Duodenal mucosa (tissue), 2 donors: Measurements from ENCODE around the gene GABRB3.

Experiments
- H3K27ac ChIP-seq: one replicate; pipeline ENCODE4 v1.7.0; 2013; ENCODE audit warnings: low read depth, low read length
- H3K27me3 ChIP-seq, 2 donors: one replicate each; pipeline ENCODE4 v1.7.0; 2013; ENCODE audit warnings: low read length in 2 of 2, control low read depth in 1 of 2; ENCODE audit not compliant: insufficient read depth in 2 of 2, control insufficient read depth in 1 of 2
- H3K36me3 ChIP-seq, 2 donors: one replicate each; pipeline ENCODE4 v1.7.0; 2013; ENCODE audit warnings: low read length in 2 of 2, control low read depth in 1 of 2; ENCODE audit not compliant: insufficient read depth in 2 of 2, control insufficient read depth in 1 of 2
- H3K4me1 ChIP-seq, 2 donors: one replicate each; pipeline ENCODE4 v1.7.0; 2013; ENCODE audit warnings: low read length in 2 of 2, control low read depth in 1 of 2; ENCODE audit not compliant: insufficient read depth in 2 of 2, control insufficient read depth in 1 of 2
- H3K4me3 ChIP-seq, 2 donors: one replicate each; pipeline ENCODE4 v1.7.0; 2013; ENCODE audit warnings: low read length in 2 of 2, low read depth in 1 of 2
- H3K9ac ChIP-seq, 2 donors: one replicate each; pipeline ENCODE4 v1.7.0; 2013; ENCODE audit warnings: low read length in 2 of 2, low read depth in 1 of 2
- H3K9me3 ChIP-seq, 2 donors: one replicate each; pipeline ENCODE4 v1.7.0; 2013; ENCODE audit warnings: low read length in 2 of 2, control low read depth in 1 of 2; ENCODE audit not compliant: control insufficient read depth in 1 of 2

GABRB3 gene

DNA sequence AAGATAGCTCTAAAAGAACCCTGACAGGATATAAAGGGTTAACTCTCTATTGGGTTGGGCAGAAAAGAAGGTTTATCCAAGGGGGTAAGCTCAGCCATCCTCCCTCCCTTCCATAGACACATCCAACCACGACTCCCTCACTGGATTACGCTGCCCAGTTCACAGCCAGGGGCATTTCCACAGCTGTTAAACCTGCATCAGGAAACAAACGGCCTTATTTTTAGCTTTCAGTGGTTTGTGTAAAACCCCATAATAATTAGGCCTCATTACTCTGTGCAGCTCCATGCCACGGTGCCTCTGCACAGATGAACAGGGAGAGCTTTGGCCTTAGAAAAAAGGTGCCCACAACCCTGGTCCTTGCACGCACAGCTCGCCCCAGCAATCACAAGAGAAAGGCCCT lies 110.6 kb downstream of the GABRB3 start:
- Histone ChIP-seq H3K36me3 (no peaks in the 10 kb centered on the region), H3K27me3 (no peaks in the 10 kb centered on the region), H3K9me3 (peaks cover 13 to 32% of the 10 kb centered on the region in 2 donors), H3K27ac (no peak overlapping the region), H3K4me3 (no peak overlapping the region), H3K9ac (no peak overlapping the region), H3K4me1 (no peaks in the 10 kb centered on the region)

GRCh38 chr15:26661748-26662147 lies 111.1 kb downstream of the GABRB3 start:
- no peak overlapping the region for H3K27ac ChIP-seq
- H3K27me3 ChIP-seq = no peaks in the 10 kb centered on the region
- H3K9me3 ChIP-seq = peaks cover 8 to 30% of the 10 kb centered on the region in 2 donors
- H3K4me1 ChIP-seq = no peaks in the 10 kb centered on the region
- H3K36me3 ChIP-seq = no peaks in the 10 kb centered on the region
- H3K4me3 ChIP-seq = no peak overlapping the region
- H3K9ac ChIP-seq = no peak overlapping the region

DNA sequence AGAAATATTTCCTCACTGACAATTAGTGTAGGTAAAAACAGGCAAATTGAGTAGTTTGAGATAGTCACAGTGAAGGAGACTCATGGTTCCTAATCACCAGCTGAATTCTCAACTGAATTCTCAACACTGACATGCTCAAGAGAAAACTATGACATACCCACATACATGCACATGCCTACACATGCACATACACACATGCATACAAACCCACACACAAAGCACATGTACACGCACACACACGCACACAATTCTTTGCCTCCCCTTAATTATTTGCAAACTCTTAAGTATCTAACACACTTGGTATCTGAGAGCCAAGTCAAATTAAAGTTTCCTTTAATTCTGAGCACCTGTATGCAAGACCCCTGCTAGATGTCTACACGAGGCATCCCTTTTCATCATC lies 111.8 kb downstream of the GABRB3 start:
- no peaks in the 10 kb centered on the region for H3K36me3 ChIP-seq
- H3K27ac ChIP-seq = no peak overlapping the region
- no peaks in the 10 kb centered on the region for H3K27me3 ChIP-seq
- H3K4me3 ChIP-seq = no peak overlapping the region
- H3K9ac ChIP-seq = no peak overlapping the region
- no peaks in the 10 kb centered on the region for H3K4me1 ChIP-seq
- peaks cover 4 to 24% of the 10 kb centered on the region in 2 donors for H3K9me3 ChIP-seq

DNA sequence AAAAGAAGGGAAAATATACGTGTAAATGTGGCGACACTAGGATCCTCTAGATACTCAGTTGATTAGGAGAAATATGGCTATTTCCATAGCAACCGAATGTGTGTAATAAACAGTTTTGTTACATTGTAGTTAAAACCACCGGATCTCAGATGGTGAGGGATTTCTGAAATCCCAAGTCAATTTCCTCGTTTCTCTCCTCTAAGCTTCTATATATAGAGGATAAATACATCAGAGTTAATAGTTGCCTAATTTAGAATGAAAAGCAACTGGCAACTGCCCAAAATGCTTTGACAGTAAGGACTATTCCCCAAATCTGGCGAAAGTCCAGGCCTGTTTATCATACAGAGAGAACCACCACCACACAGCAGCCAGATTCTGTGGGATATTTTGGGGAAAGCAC lies 112.6 kb downstream of the GABRB3 start:
- no peaks in the 10 kb centered on the region for H3K36me3 ChIP-seq
- no peaks in the 10 kb centered on the region for H3K27me3 ChIP-seq
- H3K9ac ChIP-seq = no peak overlapping the region
- no peak overlapping the region for H3K4me3 ChIP-seq
- H3K27ac ChIP-seq = no peak overlapping the region
- peaks cover under 1 to 20% of the 10 kb centered on the region in 2 donors for H3K9me3 ChIP-seq
- H3K4me1 ChIP-seq = no peaks in the 10 kb centered on the region

- H3K27me3 ChIP-seq = no peaks in the 10 kb centered on the region
- no peaks in the 10 kb centered on the region for H3K4me1 ChIP-seq
- H3K36me3 ChIP-seq = no peaks in the 10 kb centered on the region
- H3K9ac ChIP-seq = no peak overlapping the region
- H3K27ac ChIP-seq = no peak overlapping the region
- no peak overlapping the region for H3K4me3 ChIP-seq
- H3K9me3 ChIP-seq = peaks cover 3 to 22% of the 10 kb centered on the region in 2 donors
Observed at GRCh38 chr15:26658290-26658689, 114.6 kb downstream of the GABRB3 start.

DNA sequence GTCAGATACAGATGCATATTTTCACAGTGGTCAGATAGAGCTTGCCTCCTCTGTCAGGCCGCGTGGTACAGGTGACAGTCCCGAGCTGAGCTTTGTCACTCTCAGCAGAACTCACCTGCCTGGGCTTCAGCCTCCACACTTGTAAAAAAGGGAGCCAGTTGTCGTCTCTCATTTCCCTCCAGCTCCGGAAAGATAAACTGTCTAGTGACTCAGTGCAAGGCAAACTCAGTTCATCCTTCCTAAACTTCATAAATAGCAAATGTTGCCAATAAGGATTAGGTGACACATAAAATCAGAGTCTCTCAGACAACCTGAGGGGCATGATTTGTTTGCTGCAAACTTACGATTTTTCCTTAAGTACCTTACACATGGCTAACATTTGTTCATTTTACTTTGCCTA lies 116.8 kb downstream of the GABRB3 start:
- Histone ChIP-seq H3K9ac (no peak overlapping the region), H3K36me3 (no peaks in the 10 kb centered on the region), H3K4me3 (no peak overlapping the region), H3K27ac (no peak overlapping the region), H3K9me3 (peaks cover 7 to 35% of the 10 kb centered on the region in 2 donors), H3K4me1 (no peaks in the 10 kb centered on the region), H3K27me3 (no peaks in the 10 kb centered on the region)

GRCh38 chr15:26651909-26652308 lies 121.0 kb downstream of the GABRB3 start:
- Histone ChIP-seq H3K4me1 (no peaks in the 10 kb centered on the region), H3K9ac (no peak overlapping the region), H3K4me3 (no peak overlapping the region), H3K27ac (no peak overlapping the region), H3K9me3 (peaks cover 28 to 44% of the 10 kb centered on the region in 2 donors), H3K36me3 (no peaks in the 10 kb centered on the region), H3K27me3 (no peaks in the 10 kb centered on the region)

GRCh38 chr15:26648676-26649075 lies 124.2 kb downstream of the GABRB3 start:
- Histone ChIP-seq H3K36me3 (no peaks in the 10 kb centered on the region), H3K9ac (no peak overlapping the region), H3K9me3 (peaks cover 32 to 57% of the 10 kb centered on the region in 2 donors), H3K4me1 (no peaks in the 10 kb centered on the region), H3K27ac (no peak overlapping the region), H3K4me3 (no peak overlapping the region), H3K27me3 (no peaks in the 10 kb centered on the region)

- no peaks in the 10 kb centered on the region for H3K36me3 ChIP-seq
- no peaks in the 10 kb centered on the region for H3K4me1 ChIP-seq
- H3K27me3 ChIP-seq = no peaks in the 10 kb centered on the region
- H3K27ac ChIP-seq = no peak overlapping the region
- peaks cover 23 to 35% of the 10 kb centered on the region in 2 donors for H3K9me3 ChIP-seq
- no peak overlapping the region for H3K4me3 ChIP-seq
- H3K9ac ChIP-seq = no peak overlapping the region
Observed at GRCh38 chr15:26644948-26645347, 127.9 kb downstream of the GABRB3 start.

- Histone ChIP-seq H3K9ac (no peak overlapping the region), H3K27ac (no peak overlapping the region), H3K27me3 (no peaks in the 10 kb centered on the region), H3K9me3 (peaks cover 10 to 23% of the 10 kb centered on the region in 2 donors), H3K4me1 (no peaks in the 10 kb centered on the region), H3K36me3 (no peaks in the 10 kb centered on the region), H3K4me3 (no peak overlapping the region)
Observed at GRCh38 chr15:26641144-26641543, 131.7 kb downstream of the GABRB3 start.

GRCh38 chr15:26640601-26641000 lies 132.3 kb downstream of the GABRB3 start:
- H3K4me1 ChIP-seq = no peaks in the 10 kb centered on the region
- H3K9ac ChIP-seq = no peak overlapping the region
- H3K27me3 ChIP-seq = no peaks in the 10 kb centered on the region
- H3K9me3 ChIP-seq = peaks cover 8 to 23% of the 10 kb centered on the region in 2 donors
- no peak overlapping the region for H3K27ac ChIP-seq
- no peak overlapping the region for H3K4me3 ChIP-seq
- no peaks in the 10 kb centered on the region for H3K36me3 ChIP-seq
